OCI-LY7 (cell line): Measurements from ENCODE around the gene ABLIM1. TPM values are rescaled to one million over a fixed set of nuclear protein-coding genes. Genes with fewer than 3 reads are reported as not detected.

ENCODE experiments used
- BruUV-seq: library from RNA; stranded (reverse); fragments of 400-500 nt; replicated peaks from 2 replicates; lab custom pipeline; 2021; lab: Mats Ljungman, UMichigan
- CTCF ChIA-PET: fragments of 300-600 bp; sonication (Branson Sonifier 250); formaldehyde crosslinking; loops from one replicate; lab custom pipeline; 2022; ENCODE audit warnings: antibody characterized with exemption; ENCODE audit not compliant: unreplicated experiment; lab: Charles Lee
- POLR2A ChIA-PET: fragments of 300-600 bp; sonication (Branson Sonifier 250); formaldehyde crosslinking; loops from one replicate; lab custom pipeline; 2022; ENCODE audit warnings: antibody characterized with exemption; lab: Charles Lee
- DNase-seq: peaks from one replicate; pipeline ENCODE4 v3.0.0-alpha.2; 2015; ENCODE audit warnings: low spot score
- H2AFZ ChIP-seq: fragments of 200-600 bp; sonication (generic), shearing (Covaris generic); 2 replicates; pipeline ENCODE4 v1.6.1; 2014; ENCODE audit warnings: mild to moderate bottlenecking, antibody characterized with exemption, low read length, moderate library complexity
- H3K27ac ChIP-seq: fragments of 200-600 bp; sonication (generic); 2 replicates; pipeline ENCODE4 v1.5.1; 2014; ENCODE audit warnings: mixed run types, low read depth, mild to moderate bottlenecking, moderate library complexity, low read length, inconsistent platforms; ENCODE audit not compliant: poor library complexity, severe bottlenecking
- H3K36me3 ChIP-seq: fragments of 200-600 bp; sonication (generic); 2 replicates; pipeline ENCODE4 v1.6.1; 2014; ENCODE audit warnings: mild to moderate bottlenecking, antibody characterized with exemption, low read length, moderate library complexity, mixed read lengths; ENCODE audit not compliant: insufficient read depth
- H3K4me1 ChIP-seq: fragments of 200-600 bp; sonication (generic); 2 replicates; pipeline ENCODE4 v1.5.1; 2014; ENCODE audit warnings: mild to moderate bottlenecking, low read length; ENCODE audit not compliant: insufficient read depth, poor library complexity, severe bottlenecking
- H3K4me2 ChIP-seq: fragments of 200-600 bp; sonication (generic); 2 replicates; pipeline ENCODE4 v1.6.1; 2014; ENCODE audit warnings: mild to moderate bottlenecking, low read length
- H3K4me3 ChIP-seq: fragments of 200-600 bp; sonication (generic); 2 replicates; pipeline ENCODE4 v1.5.1; 2014; ENCODE audit warnings: mild to moderate bottlenecking, low read depth, low read length; ENCODE audit not compliant: poor library complexity, severe bottlenecking
- H3K79me2 ChIP-seq: fragments of 200-600 bp; sonication (generic); 2 replicates; pipeline ENCODE4 v1.6.1; 2016; ENCODE audit warnings: low read depth, mild to moderate bottlenecking, low read length, moderate library complexity, mixed read lengths; ENCODE audit not compliant: insufficient read depth
- H3K9me2 ChIP-seq: fragments of 200-600 bp; sonication (generic); 2 replicates; pipeline ENCODE4 v1.6.1; 2016; ENCODE audit warnings: mild to moderate bottlenecking, low read length, mixed read lengths; ENCODE audit not compliant: insufficient read depth
- H3K9me3 ChIP-seq: fragments of 200-600 bp; sonication (generic); 2 replicates; pipeline ENCODE4 v1.6.1; 2014; ENCODE audit warnings: mild to moderate bottlenecking, mixed run types, low read length, mixed read lengths
- H4K20me1 ChIP-seq: fragments of 200-600 bp; sonication (generic); 2 replicates; pipeline ENCODE4 v1.6.1; 2014; ENCODE audit warnings: mild to moderate bottlenecking, antibody characterized with exemption, low read length, moderate library complexity, mixed read lengths; ENCODE audit not compliant: insufficient read depth
- CTCF ChIP-seq: fragments of 200-600 bp; sonication (generic); conservative IDR thresholded peaks from 2 replicates; pipeline ENCODE4 v1.5.1; 2014; ENCODE audit warnings: mild to moderate bottlenecking, antibody characterized with exemption, low read length, moderate library complexity, mixed read lengths
- EZH2phosphoT487 ChIP-seq: fragments of 200-600 bp; sonication (generic); IDR thresholded peaks from 2 replicates; pipeline ENCODE4 v1.6.1; 2018; ENCODE audit warnings: low read depth, borderline replicate concordance, mild to moderate bottlenecking, mixed run types, antibody characterized with exemption, low read length, moderate library complexity, mixed read lengths
- intact Hi-C: fragments of 100-400 bp; cut with micrococcal nuclease; formaldehyde crosslinking; loops from one replicate; pipeline ENCODE4 v1.10.0; 2022; ENCODE audit not compliant: unreplicated experiment
- total RNA-seq, 2 experiments: library from RNA; depleted of rRNA in 1 of 2; stranded (reverse); fragments of >200 nt in 1 of 2; shearing (Covaris generic) in 1 of 2; gene quantifications; 2 replicates each; pipeline ENCODE4 v1.2.3, GENCODE V29; 2014 to 2022

The ABLIM1 gene
- total RNA-seq, 2 experiments from 2014 or later, result 94.2 to 268 TPM

- H3K27ac ChIP-seq, result no peak overlapping the region
- H4K20me1 ChIP-seq, result no peaks in the 10 kb centered on the region
- H3K4me3 ChIP-seq, result no peak overlapping the region
- intact Hi-C loops, result no loop called here
- no peaks in the 10 kb centered on the region for H3K36me3 ChIP-seq
- no peaks in the 10 kb centered on the region for H3K9me3 ChIP-seq
- BruUV-seq, result no TSS peak
- H3K4me1 ChIP-seq, result no peaks in the 10 kb centered on the region
- CTCF ChIA-PET, result no interaction called here
- no peaks in the 10 kb centered on the region for H3K79me2 ChIP-seq
- no peaks in the 10 kb centered on the region for H3K9me2 ChIP-seq
- no peak overlapping the region for H3K4me2 ChIP-seq
- TF ChIP-seq EZH2phosphoT487 (no peak), CTCF (no peak)
- DNase-seq, result no peak
- POLR2A ChIA-PET, result no interaction called here
- no peak overlapping the region for H2AFZ ChIP-seq
These were observed 80.9 kb downstream of the ABLIM1 start for GRCh38 chr10:114577133-114577532.

DNA sequence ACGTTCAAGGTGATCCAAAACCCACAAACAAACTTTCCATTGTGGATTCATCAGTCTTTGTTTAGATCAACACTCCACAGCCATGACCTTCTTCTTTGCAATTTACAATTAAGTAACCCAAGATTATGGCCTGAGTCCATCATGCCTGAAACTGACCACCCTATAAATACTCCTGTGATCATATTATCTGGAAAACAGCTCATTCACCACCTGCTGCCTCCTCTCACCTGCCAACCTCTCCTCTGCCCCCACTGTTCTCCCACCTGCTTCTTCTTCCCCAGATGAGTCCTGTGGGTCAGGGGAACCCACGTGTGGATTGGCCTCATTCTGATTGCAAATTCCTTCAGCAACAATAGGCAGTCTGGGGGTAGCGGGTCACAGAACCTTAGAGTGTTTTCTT is 81.4 kb downstream of the ABLIM1 start:
- intact Hi-C loops, result no loop called here
- H4K20me1 ChIP-seq, result no peaks in the 10 kb centered on the region
- no peak for DNase-seq
- CTCF ChIA-PET, result no interaction called here
- H3K9me3 ChIP-seq, result no peaks in the 10 kb centered on the region
- H3K9me2 ChIP-seq, result no peaks in the 10 kb centered on the region
- no peak overlapping the region for H3K4me3 ChIP-seq
- H3K79me2 ChIP-seq, result no peaks in the 10 kb centered on the region
- BruUV-seq, result no TSS peak
- no peak overlapping the region for H2AFZ ChIP-seq
- POLR2A ChIA-PET, result interaction anchor here (0.9 kb wide), 1 partner anchor 8 kb away, joined by 3 read pairs; no protein-coding TSS in a partner anchor
- H3K4me2 ChIP-seq, result no peak overlapping the region
- no peaks in the 10 kb centered on the region for H3K36me3 ChIP-seq
- H3K4me1 ChIP-seq, result no peaks in the 10 kb centered on the region
- no peak overlapping the region for H3K27ac ChIP-seq
- TF ChIP-seq EZH2phosphoT487, result no peak
- TF ChIP-seq CTCF, result no peak

- H4K20me1 ChIP-seq, result no peaks in the 10 kb centered on the region
- no peak overlapping the region for H3K4me3 ChIP-seq
- POLR2A ChIA-PET, result interaction anchor here (0.9 kb wide), 1 partner anchor 9 kb away, joined by 3 read pairs; no protein-coding TSS in a partner anchor
- CTCF ChIA-PET, result no interaction called here
- no peak overlapping the region for H3K4me2 ChIP-seq
- no peaks in the 10 kb centered on the region for H3K9me2 ChIP-seq
- no peaks in the 10 kb centered on the region for H3K9me3 ChIP-seq
- no peaks in the 10 kb centered on the region for H3K4me1 ChIP-seq
- DNase-seq, result no peak
- no TSS peak for BruUV-seq
- intact Hi-C loops, result no loop called here
- H3K36me3 ChIP-seq, result no peaks in the 10 kb centered on the region
- no peak for TF ChIP-seq CTCF
- TF ChIP-seq EZH2phosphoT487, result no peak
- H3K27ac ChIP-seq, result no peak overlapping the region
- no peaks in the 10 kb centered on the region for H3K79me2 ChIP-seq
- H2AFZ ChIP-seq, result no peak overlapping the region
These were observed 82.0 kb downstream of the ABLIM1 start for GRCh38 chr10:114576132-114576487.
